ENCODE measurements around the gene GPR25.

GPR25 gene

DNA sequence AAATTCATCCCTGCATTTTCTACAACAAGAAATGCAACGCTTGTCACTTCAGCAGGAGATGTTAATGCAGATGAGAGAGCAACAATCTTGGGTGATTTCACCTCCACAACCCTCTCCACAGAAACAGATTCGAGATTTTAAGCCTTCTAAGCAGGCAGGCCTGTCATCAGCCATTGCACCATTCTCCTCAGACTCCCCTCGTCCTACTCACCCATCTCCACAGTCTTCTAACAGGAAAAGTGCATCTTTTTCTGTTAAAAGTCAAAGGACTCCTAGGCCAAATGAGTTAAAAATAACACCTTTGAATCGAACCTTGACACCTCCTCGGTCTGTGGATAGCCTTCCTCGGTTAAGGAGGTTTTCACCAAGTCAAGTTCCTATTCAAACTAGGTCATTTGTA, 23.4 kb upstream of the GPR25 start:
- no peak overlapping the region for H3K9ac ChIP-seq
- H3K4me3 ChIP-seq (IDR thresholded peaks at IDR 0.05; ENCODE audit: insufficient read depth, low read depth, low read length), result no peak overlapping the region
- H3K4me1 ChIP-seq (ENCODE audit: low read depth, poor library complexity, severe bottlenecking), result no peaks in the 10 kb centered on the region
- no peaks in the 10 kb centered on the region for H3K79me2 ChIP-seq (ENCODE audit: insufficient read depth, low read depth)
- peaks cover 8% of the 10 kb centered on the region; the same call in 1 of the 2 replicates for H3K36me3 ChIP-seq (ENCODE audit: insufficient read depth)
- H2AFZ ChIP-seq (ENCODE audit: low read depth), result no peak overlapping the region
- TF ChIP-seq, protein P1, sequence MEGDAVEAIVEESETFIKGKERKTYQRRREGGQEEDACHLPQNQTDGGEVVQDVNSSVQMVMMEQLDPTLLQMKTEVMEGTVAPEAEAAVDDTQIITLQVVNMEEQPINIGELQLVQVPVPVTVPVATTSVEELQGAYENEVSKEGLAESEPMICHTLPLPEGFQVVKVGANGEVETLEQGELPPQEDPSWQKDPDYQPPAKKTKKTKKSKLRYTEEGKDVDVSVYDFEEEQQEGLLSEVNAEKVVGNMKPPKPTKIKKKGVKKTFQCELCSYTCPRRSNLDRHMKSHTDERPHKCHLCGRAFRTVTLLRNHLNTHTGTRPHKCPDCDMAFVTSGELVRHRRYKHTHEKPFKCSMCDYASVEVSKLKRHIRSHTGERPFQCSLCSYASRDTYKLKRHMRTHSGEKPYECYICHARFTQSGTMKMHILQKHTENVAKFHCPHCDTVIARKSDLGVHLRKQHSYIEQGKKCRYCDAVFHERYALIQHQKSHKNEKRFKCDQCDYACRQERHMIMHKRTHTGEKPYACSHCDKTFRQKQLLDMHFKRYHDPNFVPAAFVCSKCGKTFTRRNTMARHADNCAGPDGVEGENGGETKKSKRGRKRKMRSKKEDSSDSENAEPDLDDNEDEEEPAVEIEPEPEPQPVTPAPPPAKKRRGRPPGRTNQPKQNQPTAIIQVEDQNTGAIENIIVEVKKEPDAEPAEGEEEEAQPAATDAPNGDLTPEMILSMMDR (conservative IDR thresholded peaks at IDR 0.05; ENCODE audit: low read depth, low read length), result no peak
- H3K27me3 ChIP-seq (ENCODE audit: insufficient read depth, low read depth), result no peaks in the 10 kb centered on the region
- no peak overlapping the region for H3K27ac ChIP-seq
- no peak overlapping the region for H3K4me2 ChIP-seq
- H4K20me1 ChIP-seq (ENCODE audit: insufficient read depth), result no peaks in the 10 kb centered on the region

DNA sequence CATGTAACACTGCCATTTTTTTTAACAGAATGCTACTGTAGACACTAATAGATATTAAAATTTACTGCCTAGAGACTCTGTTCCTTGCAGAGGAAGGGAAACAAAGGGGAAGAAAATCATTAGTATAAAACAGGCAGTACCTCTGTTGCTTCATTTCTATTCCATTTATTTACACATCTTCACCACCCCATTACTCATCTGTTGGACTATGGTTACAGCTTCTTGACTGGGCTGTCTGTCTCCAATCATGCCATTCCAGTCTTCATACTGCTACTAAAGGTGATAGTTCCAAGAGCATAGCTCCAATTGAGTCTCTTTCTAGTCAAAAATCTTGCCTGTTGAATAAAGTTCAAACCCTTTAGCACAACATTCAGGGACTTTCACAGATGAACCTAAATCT, 22.2 kb upstream of the GPR25 start:
- TF ChIP-seq, protein P1 (conservative IDR thresholded peaks at IDR 0.05; ENCODE audit: low read depth, low read length), result no peak
- Histone ChIP-seq H3K27ac (no peak overlapping the region), H3K4me2 (no peak overlapping the region), H2AFZ (ENCODE audit: low read depth) (no peak overlapping the region), H3K79me2 (ENCODE audit: insufficient read depth, low read depth) (no peaks in the 10 kb centered on the region), H3K4me1 (ENCODE audit: low read depth, poor library complexity, severe bottlenecking) (no peaks in the 10 kb centered on the region), H3K4me3 (IDR thresholded peaks at IDR 0.05; ENCODE audit: insufficient read depth, low read depth, low read length) (no peak overlapping the region), H3K9ac (no peak overlapping the region), H4K20me1 (ENCODE audit: insufficient read depth) (no peaks in the 10 kb centered on the region), H3K36me3 (ENCODE audit: insufficient read depth) (peaks cover 8% of the 10 kb centered on the region; the same call in 1 of the 2 replicates), H3K27me3 (ENCODE audit: insufficient read depth, low read depth) (no peaks in the 10 kb centered on the region)

DNA sequence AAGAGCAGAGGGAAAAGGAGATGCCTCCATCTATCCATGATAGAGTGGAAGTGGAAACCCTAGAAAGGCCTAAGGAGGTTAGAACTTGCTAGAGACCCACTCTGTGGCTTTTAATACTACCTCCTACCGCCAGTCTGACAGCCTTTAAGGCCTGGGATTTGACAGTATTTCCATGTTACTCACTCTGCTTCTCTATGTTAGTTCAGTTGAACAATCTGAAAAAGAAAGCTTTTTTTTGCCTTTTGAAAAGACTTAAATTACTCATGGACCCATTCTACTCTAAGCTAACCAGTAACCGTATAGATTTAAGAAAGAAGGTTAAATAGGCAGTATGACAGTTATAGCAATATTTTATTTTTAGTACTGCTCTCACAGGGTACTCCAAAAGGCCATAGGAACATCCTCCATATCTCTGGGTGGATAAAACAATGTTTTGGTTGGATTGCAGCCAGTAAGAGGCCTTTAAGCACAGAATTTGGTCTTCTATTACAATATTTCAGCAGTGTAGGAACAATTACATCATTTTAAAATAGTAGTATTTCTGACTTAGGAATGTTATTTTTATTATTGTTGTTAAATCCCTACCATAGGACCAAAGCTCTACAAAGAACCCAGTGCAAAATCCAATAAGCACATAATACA, 15.9 kb upstream of the GPR25 start:
- Histone ChIP-seq H3K4me3 (IDR thresholded peaks at IDR 0.05; ENCODE audit: insufficient read depth, low read depth, low read length) (no peak overlapping the region), H3K4me2 (no peak overlapping the region), H2AFZ (ENCODE audit: low read depth) (no peak overlapping the region), H3K27ac (no peak overlapping the region), H3K36me3 (ENCODE audit: insufficient read depth) (no peaks in the 10 kb centered on the region; the same call in 1 of the 2 replicates), H3K9ac (no peak overlapping the region), H3K4me1 (ENCODE audit: low read depth, poor library complexity, severe bottlenecking) (peaks cover 18% of the 10 kb centered on the region), H3K27me3 (ENCODE audit: insufficient read depth, low read depth) (no peaks in the 10 kb centered on the region), H4K20me1 (ENCODE audit: insufficient read depth) (no peaks in the 10 kb centered on the region), H3K79me2 (ENCODE audit: insufficient read depth, low read depth) (no peaks in the 10 kb centered on the region)
- TF ChIP-seq, protein P1 (conservative IDR thresholded peaks at IDR 0.05; ENCODE audit: low read depth, low read length), result no peak

DNA sequence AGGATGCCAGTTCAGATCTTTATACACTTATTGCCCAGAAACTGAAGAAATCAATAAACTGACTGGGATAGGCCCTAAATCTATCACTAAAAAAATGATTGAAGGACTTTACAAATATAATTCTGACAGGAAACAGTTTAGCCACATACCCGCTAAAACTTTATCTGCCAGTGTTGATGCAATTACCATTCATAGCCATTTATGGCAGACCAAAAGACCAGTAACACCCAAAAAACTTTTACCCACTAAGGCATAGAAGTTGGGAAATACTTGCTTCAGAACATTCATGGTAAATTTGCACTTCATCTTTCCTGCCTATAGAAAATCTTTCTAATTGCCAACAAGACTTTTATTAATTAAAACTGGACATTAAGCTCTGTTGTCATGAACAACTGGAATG, 15.0 kb upstream of the GPR25 start:
- TF ChIP-seq, protein P1 (conservative IDR thresholded peaks at IDR 0.05; ENCODE audit: low read depth, low read length), result no peak
- no peak overlapping the region for H3K27ac ChIP-seq
- no peak overlapping the region for H3K9ac ChIP-seq
- no peak overlapping the region for H2AFZ ChIP-seq (ENCODE audit: low read depth)
- no peaks in the 10 kb centered on the region; the same call in 1 of the 2 replicates for H3K36me3 ChIP-seq (ENCODE audit: insufficient read depth)
- H3K4me3 ChIP-seq (IDR thresholded peaks at IDR 0.05; ENCODE audit: insufficient read depth, low read depth, low read length), result no peak overlapping the region
- no peaks in the 10 kb centered on the region for H3K79me2 ChIP-seq (ENCODE audit: insufficient read depth, low read depth)
- peaks cover 27% of the 10 kb centered on the region for H3K4me1 ChIP-seq (ENCODE audit: low read depth, poor library complexity, severe bottlenecking)
- no peaks in the 10 kb centered on the region for H3K27me3 ChIP-seq (ENCODE audit: insufficient read depth, low read depth)
- H3K4me2 ChIP-seq, result no peak overlapping the region
- H4K20me1 ChIP-seq (ENCODE audit: insufficient read depth), result no peaks in the 10 kb centered on the region
